Liver (tissue), 9 donors: Measurements from ENCODE around the gene SPTBN1. TPM values are rescaled to one million over a fixed set of nuclear protein-coding genes. Genes with fewer than 3 reads are reported as not detected.
A peak's percentile ranks its signal among the peaks of the same experiment; 100 is the strongest.

Experiments used
- DNase-seq: peaks from one replicate; pipeline ENCODE4 v3.0.0-alpha.2; 2017; ENCODE audit warnings: low spot score
- H3K27ac ChIP-seq, 2 donors: one replicate each; pipeline ENCODE4 v1.7.0; 2013; ENCODE audit warnings: inconsistent platforms in 2 of 2, low read length in 2 of 2, control low read depth in 1 of 2, low read depth in 1 of 2, mild to moderate bottlenecking in 1 of 2
- H3K27me3 ChIP-seq, 4 donors: one replicate each; pipeline versions ENCODE4 v1.6.1 to v1.7.0; 2013; ENCODE audit warnings: low read length in 3 of 4, inconsistent platforms in 1 of 4, mild to moderate bottlenecking in 1 of 4, moderate library complexity in 1 of 4; ENCODE audit not compliant: control insufficient read depth in 4 of 4, insufficient read depth in 4 of 4
- H3K36me3 ChIP-seq, 4 donors: one replicate each; pipeline versions ENCODE4 v1.6.1 to v1.7.0; 2013; ENCODE audit warnings: low read length in 3 of 4, mild to moderate bottlenecking in 3 of 4, low read depth in 1 of 4, moderate library complexity in 1 of 4; ENCODE audit not compliant: control insufficient read depth in 4 of 4, insufficient read depth in 3 of 4
- H3K4me1 ChIP-seq, 4 donors: one replicate each; pipeline versions ENCODE4 v1.6.1 to v1.7.0; 2013; ENCODE audit warnings: low read length in 3 of 4, mild to moderate bottlenecking in 3 of 4, moderate library complexity in 1 of 4; ENCODE audit not compliant: control insufficient read depth in 4 of 4, insufficient read depth in 4 of 4
- H3K4me3 ChIP-seq, 3 donors: one replicate each; pipeline versions ENCODE4 v1.6.1 to v1.7.0; 2013; ENCODE audit warnings: low read length in 3 of 3, control low read depth in 1 of 3, low read depth in 1 of 3, mild to moderate bottlenecking in 1 of 3
- H3K9ac ChIP-seq, 2 donors: one replicate each; pipeline ENCODE4 v1.7.0; 2013; ENCODE audit warnings: low read length in 2 of 2, mild to moderate bottlenecking in 2 of 2, moderate library complexity in 2 of 2, control low read depth in 1 of 2, low read depth in 1 of 2
- H3K9me3 ChIP-seq, 4 donors: one replicate each; pipeline versions ENCODE4 v1.6.1 to v1.7.0; 2013; ENCODE audit warnings: low read length in 3 of 4; ENCODE audit not compliant: control insufficient read depth in 4 of 4
- ATF3 ChIP-seq: IDR thresholded peaks from 2 replicates; pipeline ENCODE4 v1.6.1; 2016; ENCODE audit warnings: antibody characterized with exemption
- CTCF ChIP-seq: fragments of 150-350 bp; IDR thresholded peaks from 2 replicates; pipeline ENCODE4 v1.5.1; 2017; ENCODE audit warnings: improper control_type of control experiment, low read depth, low read length; ENCODE audit not compliant: missing input control
- EGR1 ChIP-seq, 2 donors: IDR thresholded peaks; 2 replicates each; pipeline ENCODE4 v1.6.1; 2016 to 2018; ENCODE audit warnings: antibody characterized with exemption in 2 of 2, low read depth in 2 of 2
- FOXA1 ChIP-seq: IDR thresholded peaks from 2 replicates; pipeline ENCODE4 v1.6.1; 2016; ENCODE audit warnings: antibody characterized with exemption
- FOXA2 ChIP-seq: IDR thresholded peaks from 2 replicates; pipeline ENCODE4 v1.6.1; 2016; ENCODE audit warnings: antibody characterized with exemption
- GABPA ChIP-seq, 2 donors: IDR thresholded peaks in 1 of 2; conservative IDR thresholded peaks in 1 of 2; 2 replicates each; pipeline ENCODE4 v1.6.1; 2016; ENCODE audit warnings: antibody characterized with exemption in 2 of 2, mild to moderate bottlenecking in 1 of 2, moderate library complexity in 1 of 2
- HNF4G ChIP-seq: IDR thresholded peaks from 2 replicates; pipeline ENCODE4 v1.6.1; 2016; ENCODE audit warnings: antibody characterized with exemption
- JUND ChIP-seq, 2 donors: IDR thresholded peaks; 2 replicates each; pipeline ENCODE4 v1.6.1; 2016; ENCODE audit warnings: antibody characterized with exemption in 2 of 2
- MAX ChIP-seq: IDR thresholded peaks from 2 replicates; pipeline ENCODE4 v1.6.1; 2016; ENCODE audit warnings: antibody characterized with exemption
- NR2F2 ChIP-seq: IDR thresholded peaks from 2 replicates; pipeline ENCODE4 v1.6.1; 2016; ENCODE audit warnings: antibody characterized with exemption
- RAD21 ChIP-seq, 2 donors: IDR thresholded peaks; 2 replicates each; pipeline ENCODE4 v1.6.1; 2016; ENCODE audit warnings: antibody characterized with exemption in 2 of 2, mild to moderate bottlenecking in 2 of 2
- REST ChIP-seq: IDR thresholded peaks from 2 replicates; pipeline ENCODE4 v1.6.1; 2016; ENCODE audit warnings: antibody characterized with exemption, mild to moderate bottlenecking
- RXRA ChIP-seq, 2 donors: IDR thresholded peaks; 2 replicates each; pipeline ENCODE4 v1.6.1; 2017 to 2018; ENCODE audit warnings: antibody characterized with exemption in 2 of 2, mild to moderate bottlenecking in 1 of 2
- SP1 ChIP-seq: IDR thresholded peaks from 2 replicates; pipeline ENCODE4 v1.6.1; 2018; ENCODE audit warnings: antibody characterized with exemption, mild to moderate bottlenecking
- TAF1 ChIP-seq: conservative IDR thresholded peaks from 2 replicates; pipeline ENCODE4 v1.6.1; 2016; ENCODE audit warnings: antibody characterized with exemption, mild to moderate bottlenecking
- YY1 ChIP-seq: IDR thresholded peaks from 2 replicates; pipeline ENCODE4 v1.6.1; 2016; ENCODE audit warnings: antibody characterized with exemption, mild to moderate bottlenecking
- ZBTB33 ChIP-seq: IDR thresholded peaks from 2 replicates; pipeline ENCODE4 v1.6.1; 2016; ENCODE audit warnings: antibody characterized with exemption
- WGBS: extraction: QIAGEN DNeasy Blood & Tissue Kit; methylation state at CpG from one replicate; pipeline ENCODE4 v1.1.7; 2013; 5-methylcytosine and 5-hydroxymethylcytosine counted together
- polyA plus RNA-seq, 2 donors: library from polyadenylated mRNA; stranded (reverse) in 1 of 2; unstranded in 1 of 2; fragments of 200-250 nt in 1 of 2; fragments of >200 nt in 1 of 2; fragmentation: Nextera tagmentation in 1 of 2; extraction: Ambion mirVana in 1 of 2; gene quantifications; one replicate each; pipeline versions ENCODE4 v1.2.1 to v1.2.3, GENCODE V29; 2013 to 2015
- total RNA-seq, 2 donors: library from RNA; depleted of rRNA; stranded (reverse); fragments of >200 nt; gene quantifications; one replicate each; pipeline ENCODE4 v1.2.3, GENCODE V29; 2014
- donor health status: healthy.
- donor health status: healthy.
- donor health status: healthy.
- donor health status: healthy.
- donor health status: healthy.

SPTBN1 gene
- total and polyA plus RNA-seq, 4 donors, result 44.8 to 191 (median 75.9) TPM

- Histone ChIP-seq H3K27me3 (no peaks in the 10 kb centered on the region), H3K9ac (peak overlapping the region in 1 of 2 donors; percentile 50), H3K27ac (peak overlapping the region; percentile 91 to 92), H3K4me1 (peaks cover 19 to 82% (median 57%) of the 10 kb centered on the region in 4 donors), H3K4me3 (no peak overlapping the region), H3K9me3 (no peaks in the 10 kb centered on the region), H3K36me3 (peaks cover 15 to 65% (median 47%) of the 10 kb centered on the region in 4 donors)
- no peak for TF ChIP-seq JUND (IDR thresholded peaks at IDR 0.05)
- no peak for TF ChIP-seq CTCF
- TF ChIP-seq GABPA (IDR thresholded peaks at IDR 0.05 in 1 of 2, conservative IDR thresholded peaks at IDR 0.05 in 1 of 2), result no peak
- TF ChIP-seq ATF3, result no peak
- no peak for TF ChIP-seq NR2F2
- no peak for TF ChIP-seq FOXA1
- TF ChIP-seq FOXA2, result no peak
- no peak for TF ChIP-seq YY1
- TF ChIP-seq HNF4G, result no peak
- no peak for TF ChIP-seq ZBTB33
- no peak for TF ChIP-seq MAX
- no peak for TF ChIP-seq TAF1
- TF ChIP-seq SP1, result no peak
- no peak for TF ChIP-seq RXRA (IDR thresholded peaks at IDR 0.05)
- no peak for DNase-seq
- WGBS, result 90% methylated on average over 20 of the region's 20 CpGs
These were observed 173.3 kb downstream of the SPTBN1 start for GRCh38 chr2:54629390-54629789.

GRCh38 chr2:54629914-54630857 lies 174.1 kb downstream of the SPTBN1 start:
- H3K9ac ChIP-seq, result peak overlapping the region in 1 of 2 donors; percentile 50
- peaks cover 15 to 65% (median 44%) of the 10 kb centered on the region in 4 donors for H3K36me3 ChIP-seq
- H3K9me3 ChIP-seq, result no peaks in the 10 kb centered on the region
- H3K27ac ChIP-seq, result peak overlapping the region; percentile 91 to 92
- H3K27me3 ChIP-seq, result no peaks in the 10 kb centered on the region
- H3K4me3 ChIP-seq, result peak overlapping the region in 1 of 3 donors; percentile 3
- DNase-seq, result peak; percentile 66
- 31% methylated on average over 11 of the region's 11 CpGs for WGBS
- peaks cover 17 to 82% (median 55%) of the 10 kb centered on the region in 4 donors for H3K4me1 ChIP-seq
- no peak for TF ChIP-seq NR2F2
- peak; percentile 65 to 71 for TF ChIP-seq RAD21 (IDR thresholded peaks at IDR 0.05)
- TF ChIP-seq REST, result peak; percentile 81
- TF ChIP-seq ZBTB33, result peak; percentile 91
- TF ChIP-seq GABPA (IDR thresholded peaks at IDR 0.05 in 1 of 2, conservative IDR thresholded peaks at IDR 0.05 in 1 of 2), result peak in 1 of 2 donors; percentile 25
- TF ChIP-seq ATF3, result peak; percentile 95
- TF ChIP-seq TAF1, result no peak
- TF ChIP-seq EGR1 (IDR thresholded peaks at IDR 0.05; ENCODE audit: low read depth in 2 of 2), result peak in 1 of 2 donors; percentile 76
- no peak for TF ChIP-seq CTCF
